Measurements from ENCODE around the gene SUGCT.

DNA sequence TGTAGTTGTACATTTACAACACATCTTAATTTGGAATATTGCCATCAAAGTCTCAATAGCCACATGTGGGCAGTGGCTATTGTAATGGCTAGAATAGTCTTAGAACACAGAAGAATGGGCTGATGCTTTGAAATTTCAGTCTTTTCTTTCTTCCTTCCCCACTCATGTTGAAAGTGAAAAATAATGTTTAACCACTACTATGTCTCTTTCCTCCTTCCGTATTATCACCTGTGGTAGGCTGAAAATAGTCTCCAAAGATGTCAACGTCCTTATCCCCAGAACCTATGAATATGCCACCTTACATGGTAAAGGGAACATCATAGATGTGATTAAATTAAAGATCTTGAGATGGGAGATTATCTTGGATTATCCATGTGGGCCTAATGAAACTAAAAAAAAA lies 154.0 kb downstream of the SUGCT start:
- TF ChIP-seq, protein P1, sequence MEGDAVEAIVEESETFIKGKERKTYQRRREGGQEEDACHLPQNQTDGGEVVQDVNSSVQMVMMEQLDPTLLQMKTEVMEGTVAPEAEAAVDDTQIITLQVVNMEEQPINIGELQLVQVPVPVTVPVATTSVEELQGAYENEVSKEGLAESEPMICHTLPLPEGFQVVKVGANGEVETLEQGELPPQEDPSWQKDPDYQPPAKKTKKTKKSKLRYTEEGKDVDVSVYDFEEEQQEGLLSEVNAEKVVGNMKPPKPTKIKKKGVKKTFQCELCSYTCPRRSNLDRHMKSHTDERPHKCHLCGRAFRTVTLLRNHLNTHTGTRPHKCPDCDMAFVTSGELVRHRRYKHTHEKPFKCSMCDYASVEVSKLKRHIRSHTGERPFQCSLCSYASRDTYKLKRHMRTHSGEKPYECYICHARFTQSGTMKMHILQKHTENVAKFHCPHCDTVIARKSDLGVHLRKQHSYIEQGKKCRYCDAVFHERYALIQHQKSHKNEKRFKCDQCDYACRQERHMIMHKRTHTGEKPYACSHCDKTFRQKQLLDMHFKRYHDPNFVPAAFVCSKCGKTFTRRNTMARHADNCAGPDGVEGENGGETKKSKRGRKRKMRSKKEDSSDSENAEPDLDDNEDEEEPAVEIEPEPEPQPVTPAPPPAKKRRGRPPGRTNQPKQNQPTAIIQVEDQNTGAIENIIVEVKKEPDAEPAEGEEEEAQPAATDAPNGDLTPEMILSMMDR (conservative IDR thresholded peaks at IDR 0.05; ENCODE audit: low read length) = no peak
- TF ChIP-seq EZH2phosphoT487 (IDR thresholded peaks at IDR 0.05; ENCODE audit: borderline replicate concordance) = no peak
